HG02571 (cell line): Measurements from ENCODE around the gene CCN6.

Source experiments
- ATAC-seq: cut with Tn5 transposase; IDR thresholded peaks from one replicate; pipeline ENCODE4 v1.9.1; 2021; ENCODE audit warnings: mild to moderate bottlenecking, moderate library complexity; ENCODE audit not compliant: unreplicated experiment

Gene CCN6

GRCh38 chr6:112054001-112054400 lies at the start of gene CCN6:
Gene CCN6, plus strand, starts transcription at chr6:112054104. Its CDS starts 254 bp downstream, at chr6:112054358.
- ATAC-seq = no peak

- ATAC-seq = no peak
Observed at GRCh38 chr6:112004201-112005012, 49.5 kb upstream of the CCN6 start.

- ATAC-seq = no peak
Observed at GRCh38 chr6:112005013-112005371, 48.9 kb upstream of the CCN6 start.

GRCh38 chr6:112007254-112007653 lies 46.6 kb upstream of the CCN6 start:
- no peak for ATAC-seq

- no peak for ATAC-seq
Observed at GRCh38 chr6:112007805-112008204, 46.1 kb upstream of the CCN6 start.

GRCh38 chr6:112008482-112008881 lies 45.4 kb upstream of the CCN6 start:
- no peak for ATAC-seq

- no peak for ATAC-seq
Observed at GRCh38 chr6:112010328-112010727, 43.6 kb upstream of the CCN6 start.

- no peak for ATAC-seq
Observed at GRCh38 chr6:112013051-112013450, 40.9 kb upstream of the CCN6 start.

GRCh38 chr6:112014483-112014882 lies 39.4 kb upstream of the CCN6 start:
- no peak for ATAC-seq

GRCh38 chr6:112015725-112016124 lies 38.2 kb upstream of the CCN6 start:
- ATAC-seq = no peak

GRCh38 chr6:112016320-112016719 lies 37.6 kb upstream of the CCN6 start:
- ATAC-seq = no peak

- ATAC-seq = no peak
Observed at GRCh38 chr6:112017169-112017568, 36.7 kb upstream of the CCN6 start.

- no peak for ATAC-seq
Observed at GRCh38 chr6:112017760-112018537, 36.0 kb upstream of the CCN6 start.

GRCh38 chr6:112018619-112019416 lies 35.1 kb upstream of the CCN6 start:
- ATAC-seq = no peak

- no peak for ATAC-seq
Observed at GRCh38 chr6:112019589-112019988, 34.3 kb upstream of the CCN6 start.

GRCh38 chr6:112021691-112022310 lies 32.1 kb upstream of the CCN6 start:
- no peak for ATAC-seq

- ATAC-seq = no peak
Observed at GRCh38 chr6:112022749-112023148, 31.2 kb upstream of the CCN6 start.

- ATAC-seq = no peak
Observed at GRCh38 chr6:112024464-112024863, 29.4 kb upstream of the CCN6 start.

GRCh38 chr6:112026933-112027332 lies 27.0 kb upstream of the CCN6 start:
- no peak for ATAC-seq

GRCh38 chr6:112027942-112028674 lies 25.8 kb upstream of the CCN6 start:
- no peak for ATAC-seq
